GM23248 (cell line): ENCODE measurements around the gene SCAI.

Experiments used
- EZH2 ChIP-seq: fragments of 200-600 bp; sonication (generic); IDR thresholded peaks from 2 replicates; pipeline ENCODE4 v1.6.1; 2018; ENCODE audit warnings: antibody characterized with exemption, mild to moderate bottlenecking; ENCODE audit not compliant: insufficient read depth, poor library complexity, severe bottlenecking
- EZH2phosphoT487 ChIP-seq: fragments of 200-600 bp; sonication (generic); IDR thresholded peaks from 2 replicates; pipeline ENCODE4 v1.6.1; 2018; ENCODE audit warnings: antibody characterized with exemption, moderate library complexity, mild to moderate bottlenecking, low read depth; ENCODE audit not compliant: insufficient read depth

DNA sequence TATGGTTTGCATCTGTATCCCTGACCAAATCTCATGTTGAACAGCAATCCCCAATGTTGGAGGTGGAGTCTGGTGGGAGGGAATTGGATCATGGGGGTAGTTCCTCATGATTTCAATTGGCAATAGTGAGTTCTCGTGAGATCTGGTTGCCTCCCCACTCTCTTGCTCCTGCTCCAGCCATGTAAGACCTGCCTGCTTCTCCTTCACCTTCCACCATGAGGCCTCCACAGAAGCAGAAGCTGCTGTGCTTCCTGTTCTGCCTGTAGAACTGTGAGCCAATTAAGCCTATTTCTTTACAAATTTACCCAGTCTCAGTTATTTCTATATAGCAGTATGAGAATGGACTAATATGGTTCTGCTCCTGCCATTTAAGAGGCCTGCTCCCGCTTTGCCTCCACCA lies 32.9 kb downstream of the SCAI start:
- TF ChIP-seq EZH2phosphoT487 (no peak), EZH2 (no peak)
